Measurements from ENCODE around the gene ZMIZ2. TPM values are rescaled to one million over a fixed set of nuclear protein-coding genes. Genes with fewer than 3 reads are reported as not detected.
"Not testable (repeated sequence)": the region's sequence is repeated elsewhere in the genome, so short reads cannot be mapped to it uniquely, and the experiment has no call there.

Gene ZMIZ2
- total RNA-seq, 2 donors from 2014 or later: 27.1 to 42.8 TPM

DNA sequence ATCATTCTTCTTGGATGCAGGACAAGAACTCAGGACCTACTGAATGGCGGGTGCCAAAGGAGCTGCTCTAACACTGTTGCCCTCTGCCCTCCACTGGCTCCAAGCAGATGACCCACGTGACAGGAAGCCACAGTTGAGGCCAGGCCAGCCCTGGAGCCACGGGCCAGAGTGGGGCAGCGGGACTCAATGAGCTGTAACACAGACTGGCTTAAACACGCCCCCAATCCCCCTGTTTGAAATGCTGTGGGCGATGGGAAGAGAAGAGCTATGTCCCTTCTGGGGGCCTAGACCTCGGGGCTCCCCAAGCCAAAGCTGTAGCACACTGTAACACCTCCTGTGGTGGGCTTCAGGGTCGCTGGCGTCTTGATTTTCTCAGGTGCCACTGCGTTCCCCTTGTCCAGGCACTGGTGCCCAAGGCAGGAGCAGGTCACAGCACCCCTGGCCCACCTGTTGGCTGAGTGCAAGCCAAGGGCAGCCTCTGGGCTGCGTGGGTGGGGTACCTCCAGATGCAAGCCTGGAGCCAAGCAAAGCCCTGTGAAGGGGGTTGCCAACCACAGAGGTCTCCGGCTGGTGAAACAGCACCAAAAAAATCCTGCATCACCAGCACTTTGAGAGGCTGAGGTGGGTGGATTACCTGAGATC, 18.6 kb upstream of the ZMIZ2 start:
- 83% methylated on average over 12 of the region's 12 CpGs for WGBS
- no peak for DNase-seq (ENCODE audit: low spot score)
- TF ChIP-seq, protein P1, sequence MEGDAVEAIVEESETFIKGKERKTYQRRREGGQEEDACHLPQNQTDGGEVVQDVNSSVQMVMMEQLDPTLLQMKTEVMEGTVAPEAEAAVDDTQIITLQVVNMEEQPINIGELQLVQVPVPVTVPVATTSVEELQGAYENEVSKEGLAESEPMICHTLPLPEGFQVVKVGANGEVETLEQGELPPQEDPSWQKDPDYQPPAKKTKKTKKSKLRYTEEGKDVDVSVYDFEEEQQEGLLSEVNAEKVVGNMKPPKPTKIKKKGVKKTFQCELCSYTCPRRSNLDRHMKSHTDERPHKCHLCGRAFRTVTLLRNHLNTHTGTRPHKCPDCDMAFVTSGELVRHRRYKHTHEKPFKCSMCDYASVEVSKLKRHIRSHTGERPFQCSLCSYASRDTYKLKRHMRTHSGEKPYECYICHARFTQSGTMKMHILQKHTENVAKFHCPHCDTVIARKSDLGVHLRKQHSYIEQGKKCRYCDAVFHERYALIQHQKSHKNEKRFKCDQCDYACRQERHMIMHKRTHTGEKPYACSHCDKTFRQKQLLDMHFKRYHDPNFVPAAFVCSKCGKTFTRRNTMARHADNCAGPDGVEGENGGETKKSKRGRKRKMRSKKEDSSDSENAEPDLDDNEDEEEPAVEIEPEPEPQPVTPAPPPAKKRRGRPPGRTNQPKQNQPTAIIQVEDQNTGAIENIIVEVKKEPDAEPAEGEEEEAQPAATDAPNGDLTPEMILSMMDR (IDR thresholded peaks at IDR 0.05): no peak
- TF ChIP-seq POLR2A (IDR thresholded peaks at IDR 0.05): no peak
- no peak for TF ChIP-seq POLR2AphosphoS5 (IDR thresholded peaks at IDR 0.05)
- Histone ChIP-seq H3K9me3 (no peaks in the 10 kb centered on the region), H3K27me3 (replicated peaks; ENCODE audit: insufficient read depth) (no peaks in the 10 kb centered on the region), H3K27ac (no peak overlapping the region), H3K36me3 (no peaks in the 10 kb centered on the region), H3K4me1 (replicated peaks) (no peaks in the 10 kb centered on the region), H3K4me3 (no peak overlapping the region)
- intact Hi-C loops (cut with DNase I): no loop called here

DNA sequence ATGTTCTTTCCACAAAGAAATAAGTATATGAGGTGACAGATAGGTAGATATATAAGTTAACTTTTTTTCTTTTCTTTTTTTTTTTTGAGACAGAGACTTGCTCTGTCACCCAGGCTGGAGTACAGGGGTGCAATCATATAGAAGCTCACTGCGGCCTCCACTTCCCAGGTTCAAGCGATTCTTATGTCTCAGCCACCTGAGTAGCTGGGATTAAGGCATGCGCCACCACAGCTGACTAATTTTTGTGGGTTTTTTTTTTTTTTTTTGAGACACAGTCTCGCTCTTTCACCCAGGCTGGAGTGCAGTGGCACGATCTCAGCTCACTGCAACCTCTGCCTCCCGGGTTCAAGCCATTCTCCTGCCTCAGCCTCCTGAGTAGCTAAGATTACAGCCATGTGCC, 15.7 kb upstream of the ZMIZ2 start:
- DNase-seq (ENCODE audit: low spot score); intact Hi-C loops (cut with DNase I); H3K27me3 ChIP-seq (replicated peaks; ENCODE audit: insufficient read depth); H3K36me3 ChIP-seq; H3K9me3 ChIP-seq; H3K4me3 ChIP-seq; H3K27ac ChIP-seq; H3K4me1 ChIP-seq (replicated peaks): not testable (repeated sequence)
- WGBS: 90% methylated on average over 6 of the region's 6 CpGs

DNA sequence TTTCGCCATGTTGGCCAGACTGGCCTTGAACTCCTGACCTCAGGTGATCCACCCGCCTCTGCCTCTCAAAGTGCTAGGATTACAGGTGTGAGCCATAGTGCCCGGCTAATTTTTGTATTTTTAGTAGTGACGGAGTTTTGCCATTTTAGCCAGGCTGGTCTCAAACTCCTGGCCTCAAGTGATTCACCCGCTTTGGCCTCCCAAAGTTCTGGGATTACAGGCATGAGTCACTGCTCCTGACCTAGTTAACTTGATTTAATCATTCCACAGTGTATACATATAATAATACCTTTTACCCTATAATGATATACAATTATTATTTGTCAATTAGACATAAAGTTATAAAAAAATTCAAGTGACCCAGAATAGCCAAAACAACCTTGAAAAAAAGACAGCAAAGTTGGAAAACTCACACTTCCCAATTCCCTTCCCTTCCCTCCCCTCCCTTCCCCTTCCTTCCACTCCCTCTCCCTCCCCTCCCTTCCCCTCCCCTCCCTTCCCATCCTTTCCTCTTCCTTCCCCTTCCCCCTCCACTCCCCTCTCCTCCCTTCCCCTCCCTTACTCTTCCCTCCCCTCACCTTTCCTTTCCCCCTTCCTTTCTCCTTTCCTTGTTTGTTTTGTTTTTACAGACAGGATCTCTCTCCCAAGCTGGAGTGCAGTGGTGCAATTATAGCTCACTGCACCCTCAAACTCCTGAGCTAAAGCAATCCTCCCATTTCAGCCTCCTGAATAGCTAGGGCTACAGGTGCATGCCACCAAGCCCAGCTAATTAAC, 14.8 kb upstream of the ZMIZ2 start:
- DNase-seq (ENCODE audit: low spot score): no peak
- Histone ChIP-seq H3K27me3 (replicated peaks; ENCODE audit: insufficient read depth) (no peaks in the 10 kb centered on the region), H3K4me1 (replicated peaks) (no peaks in the 10 kb centered on the region), H3K27ac (no peak overlapping the region), H3K4me3 (no peak overlapping the region), H3K9me3 (no peaks in the 10 kb centered on the region), H3K36me3 (no peaks in the 10 kb centered on the region)
- no peak for TF ChIP-seq POLR2AphosphoS5 (IDR thresholded peaks at IDR 0.05)
- TF ChIP-seq POLR2A (IDR thresholded peaks at IDR 0.05): no peak
- TF ChIP-seq, protein P1 (IDR thresholded peaks at IDR 0.05): no peak
- WGBS: 90% methylated on average over 5 of the region's 5 CpGs
- intact Hi-C loops (cut with DNase I): no loop called here

DNA sequence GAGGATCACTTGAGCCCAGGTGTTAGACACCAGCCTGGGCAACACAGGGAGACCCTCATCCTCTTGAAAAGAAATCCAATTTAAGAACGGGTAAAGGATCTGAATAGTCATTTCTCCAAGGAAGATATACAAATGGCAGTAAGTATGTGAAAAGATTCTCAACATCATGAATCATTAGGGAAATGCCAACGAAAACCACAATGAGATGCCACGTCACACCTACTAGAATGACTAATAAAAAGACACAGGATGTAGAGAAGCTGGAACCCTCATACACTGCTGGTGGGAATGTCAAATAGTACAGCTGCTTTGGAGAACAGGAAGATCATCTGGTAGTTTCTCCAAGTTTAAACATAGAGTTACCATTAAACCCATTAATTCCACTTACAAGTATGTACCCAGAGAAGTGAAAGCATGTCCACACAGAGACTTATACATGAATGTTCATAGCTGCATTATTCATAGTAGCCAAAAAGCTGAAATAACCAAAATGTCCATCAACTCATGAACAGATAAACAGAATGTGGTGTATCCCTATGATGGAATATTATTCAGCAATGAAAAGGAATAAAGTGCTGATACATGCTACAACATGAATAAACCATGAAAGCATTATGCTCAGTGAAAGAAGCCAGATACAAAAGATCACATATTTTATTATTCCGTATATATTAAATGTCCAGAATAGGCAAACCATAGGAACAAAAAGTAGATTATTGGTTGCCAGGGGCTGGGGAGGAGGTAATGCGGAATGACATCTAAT, 13.1 kb upstream of the ZMIZ2 start:
- TF ChIP-seq POLR2AphosphoS5 (IDR thresholded peaks at IDR 0.05): no peak
- TF ChIP-seq POLR2A (IDR thresholded peaks at IDR 0.05): no peak
- TF ChIP-seq, protein P1 (IDR thresholded peaks at IDR 0.05): no peak
- no peak overlapping the region for H3K27ac ChIP-seq
- intact Hi-C loops (cut with DNase I): no loop called here
- no peaks in the 10 kb centered on the region for H3K4me1 ChIP-seq (replicated peaks)
- no peak overlapping the region for H3K4me3 ChIP-seq
- no peaks in the 10 kb centered on the region for H3K9me3 ChIP-seq
- DNase-seq (ENCODE audit: low spot score): no peak
- WGBS: 73% methylated on average over 5 of the region's 5 CpGs
- no peaks in the 10 kb centered on the region for H3K36me3 ChIP-seq
- no peaks in the 10 kb centered on the region for H3K27me3 ChIP-seq (replicated peaks; ENCODE audit: insufficient read depth)

DNA sequence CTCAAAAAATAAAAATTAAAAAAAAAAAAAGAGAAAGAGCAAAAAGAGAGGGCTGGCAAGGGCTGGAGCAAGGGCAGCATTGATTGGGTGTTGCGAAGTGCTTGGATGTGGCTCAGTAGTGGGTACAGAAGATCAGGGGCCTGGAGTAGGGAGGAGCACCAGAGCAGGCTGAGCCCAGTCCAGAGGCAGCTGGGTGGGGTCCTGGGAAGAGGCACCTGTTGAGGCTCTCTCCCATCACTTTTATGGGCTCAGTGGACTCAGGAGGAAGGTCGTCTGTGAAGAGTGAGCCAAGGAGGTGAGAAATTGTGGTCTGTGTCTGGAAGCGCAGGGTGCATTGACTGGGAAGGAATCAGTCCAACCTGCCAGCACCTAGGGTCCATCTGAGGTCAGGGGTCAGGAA, 11.8 kb upstream of the ZMIZ2 start:
- Histone ChIP-seq H3K9me3 (no peaks in the 10 kb centered on the region), H3K36me3 (no peaks in the 10 kb centered on the region), H3K27me3 (replicated peaks; ENCODE audit: insufficient read depth) (no peaks in the 10 kb centered on the region), H3K4me3 (no peak overlapping the region), H3K4me1 (replicated peaks) (no peaks in the 10 kb centered on the region), H3K27ac (no peak overlapping the region)
- DNase-seq (ENCODE audit: low spot score): no peak
- intact Hi-C loops (cut with DNase I): no loop called here
- no peak for TF ChIP-seq POLR2A (IDR thresholded peaks at IDR 0.05)
- TF ChIP-seq POLR2AphosphoS5 (IDR thresholded peaks at IDR 0.05): no peak
- TF ChIP-seq, protein P1 (IDR thresholded peaks at IDR 0.05): no peak
- 78% methylated on average over 3 of the region's 3 CpGs for WGBS

Measured in prostate gland (tissue), 2 donors.